ENCODE data around the gene MTHFD2. TPM values are rescaled to one million over a fixed set of nuclear protein-coding genes. Genes with fewer than 3 reads are reported as not detected.
A peak's percentile ranks its signal among the peaks of the same experiment; 100 is the strongest.

MTHFD2 gene
- total RNA-seq, 1 experiment from 2014 or later = 221 TPM

DNA sequence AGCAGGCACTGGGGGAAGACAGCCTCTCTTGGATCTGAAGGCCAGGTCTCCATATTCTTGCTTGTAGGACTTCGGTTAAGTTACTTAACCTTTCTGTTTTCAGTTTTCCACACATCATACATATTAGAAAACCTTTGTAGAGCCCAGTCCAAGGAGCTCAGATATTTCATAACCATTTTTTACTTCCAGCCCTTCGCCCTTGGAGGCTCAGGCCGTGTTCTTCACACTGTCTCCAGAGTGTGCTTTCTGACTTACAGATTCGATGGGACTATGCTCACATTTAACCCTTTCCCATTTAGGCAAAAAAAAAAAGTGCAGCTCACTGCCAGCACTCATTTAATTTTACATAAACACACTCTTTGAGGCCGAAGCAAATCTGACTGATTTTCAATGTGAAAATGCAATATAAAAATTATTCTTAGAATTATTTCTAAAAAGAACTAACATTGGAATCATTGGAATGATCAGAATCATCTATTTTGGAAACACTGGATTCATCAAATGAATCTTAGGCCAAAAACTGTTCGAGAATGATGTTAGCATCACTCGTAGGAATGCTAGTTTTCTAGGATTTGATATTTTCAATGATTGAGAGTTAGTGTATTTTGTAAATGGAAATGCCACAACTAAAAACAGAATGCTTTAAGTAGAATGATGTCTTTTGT lies 55.0 kb downstream of the MTHFD2 start:
- in situ Hi-C loops (cut with HindIII; ENCODE audit: low sequenced_read_pairs) = no loop called here
- DNase-seq (ENCODE audit: low spot score) = no peak

- in situ Hi-C loops (cut with HindIII; ENCODE audit: low sequenced_read_pairs) = no loop called here
- DNase-seq (ENCODE audit: low spot score) = no peak
Measured at GRCh38 chr2:74253971-74254310, 55.5 kb downstream of the MTHFD2 start.

DNA sequence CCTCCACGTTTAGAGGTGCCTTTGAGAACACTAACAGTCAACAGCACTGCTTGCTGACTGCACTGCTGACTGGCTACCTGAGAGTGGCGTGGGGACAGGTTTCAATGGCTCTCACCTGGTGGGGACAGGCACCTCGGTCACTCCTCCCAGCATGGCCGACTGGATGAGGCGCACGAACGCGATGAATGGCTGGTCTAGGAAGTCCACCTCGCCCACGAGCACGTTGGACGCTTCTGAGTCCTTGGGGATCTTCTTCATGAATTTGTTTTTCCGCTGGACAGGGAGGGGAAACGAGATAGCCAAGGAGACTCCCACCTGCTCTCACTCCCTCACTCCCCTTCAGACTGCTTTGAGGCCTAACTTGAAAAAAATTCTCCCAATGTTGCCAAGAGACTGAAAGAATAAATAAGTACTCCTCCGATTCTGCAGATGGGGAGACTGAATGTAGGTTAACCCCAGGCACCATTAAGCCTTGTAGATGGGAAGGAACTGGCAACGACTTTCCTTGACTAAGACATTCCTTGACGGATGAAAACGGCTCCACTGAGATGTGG lies 57.3 kb downstream of the MTHFD2 start:
- DNase-seq (ENCODE audit: low spot score) = no peak
- in situ Hi-C loops (cut with HindIII; ENCODE audit: low sequenced_read_pairs) = no loop called here

- no peak for DNase-seq (ENCODE audit: low spot score)
- in situ Hi-C loops (cut with HindIII; ENCODE audit: low sequenced_read_pairs) = no loop called here
Measured at GRCh38 chr2:74259191-74259590, 60.8 kb downstream of the MTHFD2 start.

DNA sequence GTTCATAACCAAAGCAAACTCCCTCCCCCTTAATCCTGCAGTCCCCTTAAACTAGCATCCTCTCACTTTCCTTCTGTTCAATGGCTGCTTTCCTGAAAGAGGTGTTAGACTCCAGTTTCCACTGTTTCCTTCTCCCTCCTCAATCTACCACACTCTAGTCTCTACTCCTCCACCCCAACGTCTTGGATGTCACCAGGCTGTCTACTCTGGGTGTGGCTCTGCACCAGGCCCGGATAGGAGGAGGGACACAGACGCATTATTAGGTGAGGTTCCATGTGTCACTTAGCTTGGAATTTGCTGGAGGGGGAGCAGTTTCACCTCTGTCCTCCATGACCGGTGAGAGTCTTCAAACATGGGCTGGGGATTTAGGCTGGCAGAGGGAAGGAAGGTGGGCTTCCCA lies 61.3 kb downstream of the MTHFD2 start:
- in situ Hi-C loops (cut with HindIII; ENCODE audit: low sequenced_read_pairs) = no loop called here
- no peak for DNase-seq (ENCODE audit: low spot score)

DNA sequence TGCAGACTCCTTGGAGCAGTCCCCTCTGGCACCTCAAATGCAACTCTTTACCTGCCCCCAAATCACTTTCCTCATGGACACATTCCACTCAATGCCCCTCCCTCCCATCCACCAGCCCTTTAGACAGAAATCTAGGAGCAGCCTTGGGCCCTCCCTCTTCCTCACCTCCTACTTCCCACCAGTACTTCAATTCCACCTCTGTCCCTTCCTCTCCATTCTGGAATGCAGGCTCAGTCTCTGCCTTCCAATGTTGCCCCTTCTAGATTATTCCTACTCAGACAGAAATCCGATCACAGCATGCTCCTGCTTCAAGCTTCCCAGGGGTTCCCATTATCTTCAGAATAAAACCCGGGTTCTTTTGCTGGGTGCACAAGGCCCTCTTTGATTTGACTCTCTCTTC lies 62.1 kb downstream of the MTHFD2 start:
- in situ Hi-C loops (cut with HindIII; ENCODE audit: low sequenced_read_pairs) = no loop called here
- DNase-seq (ENCODE audit: low spot score) = no peak

DNA sequence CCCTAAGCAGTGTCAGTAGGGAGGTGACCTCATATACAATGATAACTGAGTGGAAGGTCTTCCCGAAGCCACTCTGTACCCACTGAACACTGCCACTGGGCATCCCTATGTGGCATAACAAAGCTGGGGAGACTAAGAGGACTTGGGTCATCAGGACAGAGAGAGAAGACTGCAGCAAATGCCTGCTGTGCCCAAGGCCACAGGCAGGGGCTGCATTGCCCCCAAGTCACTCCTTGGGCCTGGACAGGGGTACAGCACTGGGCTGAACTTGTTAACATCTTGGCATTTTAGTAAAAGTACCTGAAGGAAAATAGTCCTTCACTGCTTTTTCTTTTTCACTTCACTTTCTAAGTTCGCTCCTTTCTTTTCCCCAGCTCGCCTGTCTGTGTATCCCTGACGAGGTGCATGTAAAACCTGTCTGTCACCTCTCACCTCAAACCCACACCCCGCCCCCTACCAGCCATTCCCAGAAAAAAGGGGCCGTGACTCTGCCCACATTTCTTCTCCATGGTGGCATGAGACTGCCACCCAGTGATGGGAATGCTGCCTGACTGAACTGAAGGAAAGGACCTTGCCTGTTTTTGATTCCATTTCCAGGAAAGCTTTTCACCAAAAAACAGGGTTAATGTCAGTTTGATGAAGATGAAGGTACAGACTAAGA lies 62.9 kb downstream of the MTHFD2 start:
- DNase-seq (ENCODE audit: low spot score) = peak; percentile 17
- in situ Hi-C loops (cut with HindIII; ENCODE audit: low sequenced_read_pairs) = no loop called here

- in situ Hi-C loops (cut with HindIII; ENCODE audit: low sequenced_read_pairs) = no loop called here
- DNase-seq (ENCODE audit: low spot score) = no peak
Measured at GRCh38 chr2:74262681-74263080, 64.3 kb downstream of the MTHFD2 start.

DNA sequence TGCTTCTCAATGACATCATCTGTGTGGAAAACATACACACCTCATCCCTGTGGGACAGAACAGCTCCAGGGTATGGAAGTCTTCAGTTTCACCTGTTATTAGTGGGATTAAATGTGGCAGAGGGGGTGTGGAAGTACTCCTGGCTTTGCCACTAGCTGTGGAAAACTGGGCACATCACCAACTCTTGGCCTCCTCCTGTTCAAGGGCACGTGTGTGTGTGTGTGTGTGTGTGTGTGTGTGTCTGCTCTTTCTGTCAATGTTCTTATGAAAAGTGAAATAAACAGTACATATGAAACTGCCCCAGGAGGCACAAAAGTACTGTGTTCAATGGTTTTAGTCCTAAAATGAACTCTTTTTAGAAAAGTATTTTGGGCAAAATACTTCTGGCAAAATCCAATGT lies 65.9 kb downstream of the MTHFD2 start:
- no peak for DNase-seq (ENCODE audit: low spot score)
- in situ Hi-C loops (cut with HindIII; ENCODE audit: low sequenced_read_pairs) = no loop called here

DNA sequence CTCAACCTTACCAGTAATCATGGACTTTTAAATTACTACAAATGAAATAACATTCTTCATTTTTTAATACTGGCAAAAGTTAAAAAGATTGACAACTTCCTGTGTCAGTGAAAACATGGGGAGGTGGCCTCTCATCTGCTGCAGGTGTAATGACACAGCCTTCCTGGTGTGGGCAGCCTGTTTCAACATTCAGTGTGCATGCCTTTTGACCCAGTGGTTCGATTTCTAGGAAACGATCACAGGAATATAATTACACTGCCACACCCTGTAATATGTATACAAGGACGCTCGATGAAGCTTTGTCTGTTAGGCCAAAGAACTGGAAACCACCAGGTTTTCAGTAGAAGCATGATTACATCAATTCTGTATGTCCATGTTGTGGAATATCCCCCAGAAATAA lies 68.7 kb downstream of the MTHFD2 start:
- in situ Hi-C loops (cut with HindIII; ENCODE audit: low sequenced_read_pairs) = no loop called here
- DNase-seq (ENCODE audit: low spot score) = peak; percentile 29

Other genes with a start within 250 kb of the MTHFD2 start
- 2.0 and 3.7 TPM in 2 replicates for gene TET3, start 213.7 kb upstream of the MTHFD2 start, total RNA-seq (2014; rRNA removed; shearing (Covaris generic))
- gene BOLA3, start 50.7 kb upstream of the MTHFD2 start, total RNA-seq (2014; rRNA removed; shearing (Covaris generic)) = 121 and 145 TPM in 2 replicates
- gene MOB1A, start 19.7 kb upstream of the MTHFD2 start, total RNA-seq (2014; rRNA removed; shearing (Covaris generic)) = 74.5 and 107 TPM in 2 replicates
- not detected in 2 replicates for gene SLC4A5, start 144.8 kb downstream of the MTHFD2 start, total RNA-seq (2014; rRNA removed; shearing (Covaris generic))
- 124 and 145 TPM in 2 replicates for gene DCTN1, start 181.7 kb downstream of the MTHFD2 start, total RNA-seq (2014; rRNA removed; shearing (Covaris generic))
- gene C2orf81, start 223.0 kb downstream of the MTHFD2 start, total RNA-seq (2014; rRNA removed; shearing (Covaris generic)) = 0.95 and 2.8 TPM in 2 replicates
- gene WDR54, start 223.1 kb downstream of the MTHFD2 start, total RNA-seq (2014; rRNA removed; shearing (Covaris generic)) = 88.5 and 104 TPM in 2 replicates
- 46.5 and 56.2 TPM in 2 replicates for gene RTKN, start 243.3 kb downstream of the MTHFD2 start, total RNA-seq (2014; rRNA removed; shearing (Covaris generic))